Measurements from ENCODE around the gene HIRA.
"Not testable (repeated sequence)": the region's sequence is repeated elsewhere in the genome, so short reads cannot be mapped to it uniquely, and the experiment has no call there.

HIRA gene

DNA sequence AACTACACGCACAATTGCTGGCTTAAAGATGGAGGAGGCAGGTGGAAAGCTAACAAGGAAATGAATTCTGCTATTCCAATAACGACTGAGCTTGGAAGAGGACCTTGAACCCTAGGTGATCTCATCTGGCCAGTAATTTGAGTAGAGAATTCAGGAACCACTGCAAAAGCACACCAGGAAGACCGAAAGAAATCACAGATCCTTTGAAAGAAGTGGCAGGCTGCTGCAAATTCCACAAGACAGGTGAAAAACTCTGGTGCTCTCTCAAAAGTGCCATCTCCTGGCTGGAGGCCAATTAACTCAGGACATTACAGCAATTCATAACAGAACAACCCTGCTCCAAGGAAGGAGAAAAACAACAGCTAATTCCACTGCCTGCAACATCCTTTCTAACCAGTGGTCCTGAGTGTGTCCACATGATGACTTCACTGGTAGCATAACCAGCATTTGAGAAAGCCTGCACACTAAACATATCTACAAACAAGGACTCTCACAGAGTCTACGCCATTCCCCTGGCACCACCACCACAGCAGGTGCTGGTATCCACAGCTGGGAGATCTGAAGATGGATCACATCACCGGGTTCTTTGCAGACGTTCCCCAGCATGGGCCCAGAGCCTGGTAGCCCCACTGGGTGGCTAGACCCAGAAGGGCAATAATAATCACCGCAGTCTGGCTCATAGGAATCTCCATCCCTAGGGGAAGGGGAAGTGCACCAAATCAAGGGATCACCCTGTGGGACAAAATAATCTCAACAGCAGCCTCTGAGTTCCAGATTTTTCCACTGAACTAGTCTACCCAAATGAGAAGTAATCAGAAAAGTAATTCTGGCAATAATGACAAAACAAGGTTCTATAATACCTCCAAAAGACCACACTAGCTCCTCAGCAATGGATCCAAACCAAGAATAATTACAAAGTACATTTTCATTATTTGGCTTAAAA lies 95.1 kb downstream of the HIRA start:
- no peaks in the 10 kb centered on the region for H3K4me1 ChIP-seq (ENCODE audit: control extremely low read depth in 1 of 4, control insufficient read depth in 4 of 4, insufficient read depth in 4 of 4, low read length in 3 of 4)
- WGBS (ENCODE audit: insufficient coverage), result 98% methylated on average over 7 of the region's 7 CpGs
- ChIA-PET CTCF (interaction anchor here (1.6 kb wide), 1 partner anchor 11 kb away, joined by 4 read pairs; no protein-coding TSS in a partner anchor), POLR2A (no interaction called here)
- H3K36me3 ChIP-seq (ENCODE audit: control insufficient read depth in 4 of 4, insufficient read depth in 4 of 4, low read length in 3 of 4), result peaks cover 11 to 82% (median 37%) of the 10 kb centered on the region in 4 experiments
- no peak for DNase-seq
- H3K4me3 ChIP-seq (ENCODE audit: control insufficient read depth in 1 of 7, extremely low read depth in 1 of 7, insufficient read depth in 4 of 7, low read depth in 2 of 7, low read length in 6 of 7), result no peak overlapping the region
- H3K9me3 ChIP-seq (ENCODE audit: control extremely low read depth in 1 of 5, control insufficient read depth in 4 of 5, insufficient read depth in 2 of 5, low read depth in 1 of 5, low read length in 4 of 5), result peaks cover 4 to 83% (median 24%) of the 10 kb centered on the region in 5 experiments
- no peak overlapping the region for H3K27ac ChIP-seq (ENCODE audit: insufficient read depth in 1 of 2, low read depth in 1 of 2, low read length in 2 of 2, poor library complexity in 1 of 2, severe bottlenecking in 2 of 2)
- H3K27me3 ChIP-seq (replicated peaks in 2 of 5; ENCODE audit: control insufficient read depth in 4 of 5, insufficient read depth in 5 of 5, low read length in 4 of 5), result no peaks in the 10 kb centered on the region

DNA sequence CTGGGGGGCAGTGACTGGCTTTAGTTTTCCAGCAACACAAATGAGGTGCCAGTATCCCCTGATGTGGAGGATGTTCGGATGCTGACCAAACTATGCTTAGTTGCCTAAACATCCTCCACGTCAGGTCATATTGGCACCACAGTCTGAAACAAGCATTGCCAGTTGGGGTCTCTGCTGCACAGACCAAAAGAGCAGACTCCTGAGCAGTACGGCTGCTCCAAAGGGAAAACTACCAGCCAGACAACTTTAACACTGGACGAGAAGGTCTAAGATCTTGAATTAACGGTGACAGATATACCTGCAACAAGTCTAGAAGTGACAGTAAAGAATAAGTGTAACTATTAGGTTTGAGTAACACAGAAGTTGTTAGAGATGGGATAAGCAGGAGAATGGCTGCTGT lies 99.6 kb downstream of the HIRA start:
- POLR2A ChIA-PET, result no interaction called here
- WGBS (ENCODE audit: insufficient coverage), result 98% methylated on average over 5 of the region's 5 CpGs
- Histone ChIP-seq H3K27ac (ENCODE audit: insufficient read depth in 1 of 2, low read depth in 1 of 2, low read length in 2 of 2, poor library complexity in 1 of 2, severe bottlenecking in 2 of 2) (no peak overlapping the region), H3K4me1 (ENCODE audit: control extremely low read depth in 1 of 4, control insufficient read depth in 4 of 4, insufficient read depth in 4 of 4, low read length in 3 of 4) (no peaks in the 10 kb centered on the region), H3K36me3 (ENCODE audit: control insufficient read depth in 4 of 4, insufficient read depth in 4 of 4, low read length in 3 of 4) (peaks cover 19 to 75% (median 39%) of the 10 kb centered on the region in 4 experiments), H3K9me3 (ENCODE audit: control extremely low read depth in 1 of 5, control insufficient read depth in 4 of 5, insufficient read depth in 2 of 5, low read depth in 1 of 5, low read length in 4 of 5) (peaks cover 0 to 71% (median 18%) of the 10 kb centered on the region in 5 experiments), H3K4me3 (ENCODE audit: control insufficient read depth in 1 of 7, extremely low read depth in 1 of 7, insufficient read depth in 4 of 7, low read depth in 2 of 7, low read length in 6 of 7) (no peak overlapping the region), H3K27me3 (replicated peaks in 2 of 5; ENCODE audit: control insufficient read depth in 4 of 5, insufficient read depth in 5 of 5, low read length in 4 of 5) (no peaks in the 10 kb centered on the region)
- CTCF ChIA-PET, result no interaction called here
- no peak for DNase-seq

DNA sequence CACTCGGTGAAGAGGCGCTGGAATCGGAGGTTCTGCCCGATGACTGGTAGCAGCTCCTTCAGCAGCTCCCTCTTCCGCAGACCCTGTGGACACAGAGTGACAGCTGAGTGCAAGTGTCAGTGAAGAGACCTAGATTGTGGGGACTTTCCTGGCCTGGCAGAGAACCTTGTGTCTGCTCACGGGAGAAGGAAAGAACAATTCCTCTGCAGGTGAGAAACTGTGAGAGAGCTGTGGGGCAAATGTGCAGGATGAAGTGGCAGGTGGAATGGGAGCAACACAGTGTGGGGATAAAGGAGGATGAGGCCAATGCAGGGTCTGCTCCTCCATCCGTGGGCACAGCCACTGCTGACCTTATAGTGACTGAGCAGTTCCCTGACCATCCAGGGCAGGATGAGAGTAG lies 100.1 kb downstream of the HIRA start:
- H3K36me3 ChIP-seq (ENCODE audit: control insufficient read depth in 4 of 4, insufficient read depth in 4 of 4, low read length in 3 of 4), result peaks cover 19 to 70% (median 34%) of the 10 kb centered on the region in 4 experiments
- no peaks in the 10 kb centered on the region for H3K27me3 ChIP-seq (replicated peaks in 2 of 5; ENCODE audit: control insufficient read depth in 4 of 5, insufficient read depth in 5 of 5, low read length in 4 of 5)
- H3K4me1 ChIP-seq (ENCODE audit: control extremely low read depth in 1 of 4, control insufficient read depth in 4 of 4, insufficient read depth in 4 of 4, low read length in 3 of 4), result no peaks in the 10 kb centered on the region
- POLR2A ChIA-PET, result no interaction called here
- H3K27ac ChIP-seq (ENCODE audit: insufficient read depth in 1 of 2, low read depth in 1 of 2, low read length in 2 of 2, poor library complexity in 1 of 2, severe bottlenecking in 2 of 2), result no peak overlapping the region
- CTCF ChIA-PET, result no interaction called here
- peaks cover 0 to 66% (median 13%) of the 10 kb centered on the region in 5 experiments for H3K9me3 ChIP-seq (ENCODE audit: control extremely low read depth in 1 of 5, control insufficient read depth in 4 of 5, insufficient read depth in 2 of 5, low read depth in 1 of 5, low read length in 4 of 5)
- DNase-seq, result no peak
- 88% methylated on average over 6 of the region's 7 CpGs for WGBS (ENCODE audit: insufficient coverage)
- no peak overlapping the region for H3K4me3 ChIP-seq (ENCODE audit: control insufficient read depth in 1 of 7, extremely low read depth in 1 of 7, insufficient read depth in 4 of 7, low read depth in 2 of 7, low read length in 6 of 7)

DNA sequence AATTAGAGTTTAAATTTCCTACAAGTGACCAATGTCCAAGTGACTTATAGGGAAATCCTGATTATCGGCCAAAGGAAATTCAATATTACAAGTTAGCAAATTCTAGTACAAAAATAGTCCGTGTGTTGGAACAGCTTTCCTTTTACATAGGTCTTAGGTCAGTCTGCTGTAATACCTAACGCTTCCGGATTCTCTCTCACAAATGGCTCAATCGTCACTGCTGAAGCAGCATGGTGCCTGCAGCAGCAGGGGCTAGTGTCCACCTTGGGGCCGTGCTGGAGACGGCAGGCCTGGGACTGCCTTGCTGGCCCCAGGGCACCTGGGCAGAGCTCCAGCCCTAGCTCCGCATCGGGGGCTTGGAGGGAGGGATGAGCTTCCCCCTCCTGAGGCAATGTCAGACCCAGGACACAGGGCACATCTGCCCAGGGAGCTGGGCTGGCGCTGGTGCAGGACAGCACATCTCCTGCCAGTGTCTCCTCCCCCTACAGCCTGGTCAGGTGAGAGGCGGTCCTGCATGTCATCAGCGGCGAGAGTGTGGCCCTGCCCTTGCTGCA lies 100.6 kb downstream of the HIRA start:
- ChIA-PET POLR2A (no interaction called here), CTCF (no interaction called here)
- 99% methylated on average over 10 of the region's 13 CpGs for WGBS (ENCODE audit: insufficient coverage)
- no peaks in the 10 kb centered on the region for H3K4me1 ChIP-seq (ENCODE audit: control extremely low read depth in 1 of 4, control insufficient read depth in 4 of 4, insufficient read depth in 4 of 4, low read length in 3 of 4)
- peaks cover 0 to 61% (median 10%) of the 10 kb centered on the region in 5 experiments for H3K9me3 ChIP-seq (ENCODE audit: control extremely low read depth in 1 of 5, control insufficient read depth in 4 of 5, insufficient read depth in 2 of 5, low read depth in 1 of 5, low read length in 4 of 5)
- no peak overlapping the region for H3K4me3 ChIP-seq (ENCODE audit: control insufficient read depth in 1 of 7, extremely low read depth in 1 of 7, insufficient read depth in 4 of 7, low read depth in 2 of 7, low read length in 6 of 7)
- DNase-seq, result no peak
- no peaks in the 10 kb centered on the region for H3K27me3 ChIP-seq (replicated peaks in 2 of 5; ENCODE audit: control insufficient read depth in 4 of 5, insufficient read depth in 5 of 5, low read length in 4 of 5)
- no peak overlapping the region for H3K27ac ChIP-seq (ENCODE audit: insufficient read depth in 1 of 2, low read depth in 1 of 2, low read length in 2 of 2, poor library complexity in 1 of 2, severe bottlenecking in 2 of 2)
- H3K36me3 ChIP-seq (ENCODE audit: control insufficient read depth in 4 of 4, insufficient read depth in 4 of 4, low read length in 3 of 4), result peaks cover 19 to 65% (median 30%) of the 10 kb centered on the region in 4 experiments

DNA sequence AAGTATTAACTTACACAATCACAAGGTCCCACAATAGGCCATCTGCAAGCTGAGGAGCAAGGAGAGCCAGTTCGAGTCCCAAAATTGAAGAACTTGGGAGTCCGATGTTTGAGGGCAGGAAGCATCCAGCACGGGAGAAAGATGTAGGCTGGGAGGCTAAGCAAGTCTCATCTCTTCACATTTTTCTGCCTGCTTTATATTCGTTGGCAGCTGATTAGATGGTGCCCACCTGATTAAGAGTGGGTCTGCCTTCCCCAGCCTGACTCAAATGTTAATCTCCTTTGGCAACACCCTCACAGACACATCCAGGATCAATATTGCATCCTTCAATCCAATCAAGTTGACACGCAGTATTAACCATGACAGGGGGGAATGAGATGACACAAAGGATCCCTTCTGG lies 101.3 kb downstream of the HIRA start:
- H3K36me3 ChIP-seq (ENCODE audit: control insufficient read depth in 4 of 4, insufficient read depth in 4 of 4, low read length in 3 of 4), result peaks cover 19 to 60% (median 25%) of the 10 kb centered on the region in 4 experiments
- H3K4me1 ChIP-seq (ENCODE audit: control extremely low read depth in 1 of 4, control insufficient read depth in 4 of 4, insufficient read depth in 4 of 4, low read length in 3 of 4); DNase-seq; H3K4me3 ChIP-seq (ENCODE audit: control insufficient read depth in 1 of 7, extremely low read depth in 1 of 7, insufficient read depth in 4 of 7, low read depth in 2 of 7, low read length in 6 of 7); CTCF ChIA-PET; H3K27me3 ChIP-seq (replicated peaks in 2 of 5; ENCODE audit: control insufficient read depth in 4 of 5, insufficient read depth in 5 of 5, low read length in 4 of 5); POLR2A ChIA-PET; H3K27ac ChIP-seq (ENCODE audit: insufficient read depth in 1 of 2, low read depth in 1 of 2, low read length in 2 of 2, poor library complexity in 1 of 2, severe bottlenecking in 2 of 2): not testable (repeated sequence)
- WGBS (ENCODE audit: insufficient coverage), result 100% methylated on average over 5 of the region's 5 CpGs
- H3K9me3 ChIP-seq (ENCODE audit: control extremely low read depth in 1 of 5, control insufficient read depth in 4 of 5, insufficient read depth in 2 of 5, low read depth in 1 of 5, low read length in 4 of 5), result peaks cover 0 to 57% (median 10%) of the 10 kb centered on the region in 5 experiments

DNA sequence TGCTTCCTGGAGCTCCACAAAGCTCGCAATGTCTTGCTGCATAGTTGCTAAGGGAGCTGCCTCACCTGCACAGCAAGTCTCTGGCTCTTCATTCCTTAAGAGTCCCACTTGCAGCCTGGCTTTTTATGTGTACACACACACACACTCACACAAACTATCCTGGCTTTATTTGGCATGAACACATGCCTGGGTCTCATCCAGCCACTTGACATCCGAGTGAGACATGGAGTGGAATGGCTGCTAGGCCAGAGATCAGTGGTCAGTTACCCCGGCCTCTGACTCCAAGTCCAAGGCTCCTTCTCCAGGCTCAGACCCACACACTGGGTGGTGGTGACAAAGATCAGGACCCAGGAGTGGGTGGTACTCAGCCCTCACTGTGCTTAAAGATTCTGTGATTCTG lies 102.1 kb downstream of the HIRA start:
- H3K4me3 ChIP-seq (ENCODE audit: control insufficient read depth in 1 of 7, extremely low read depth in 1 of 7, insufficient read depth in 4 of 7, low read depth in 2 of 7, low read length in 6 of 7), result no peak overlapping the region
- CTCF ChIA-PET, result no interaction called here
- H3K27ac ChIP-seq (ENCODE audit: insufficient read depth in 1 of 2, low read depth in 1 of 2, low read length in 2 of 2, poor library complexity in 1 of 2, severe bottlenecking in 2 of 2), result no peak overlapping the region
- no peaks in the 10 kb centered on the region for H3K4me1 ChIP-seq (ENCODE audit: control extremely low read depth in 1 of 4, control insufficient read depth in 4 of 4, insufficient read depth in 4 of 4, low read length in 3 of 4)
- no peaks in the 10 kb centered on the region for H3K27me3 ChIP-seq (replicated peaks in 2 of 5; ENCODE audit: control insufficient read depth in 4 of 5, insufficient read depth in 5 of 5, low read length in 4 of 5)
- peaks cover 0 to 50% (median 10%) of the 10 kb centered on the region in 5 experiments for H3K9me3 ChIP-seq (ENCODE audit: control extremely low read depth in 1 of 5, control insufficient read depth in 4 of 5, insufficient read depth in 2 of 5, low read depth in 1 of 5, low read length in 4 of 5)
- WGBS (ENCODE audit: insufficient coverage), result 100% methylated on average over 3 of the region's 3 CpGs
- POLR2A ChIA-PET, result no interaction called here
- no peak for DNase-seq
- peaks cover 17 to 53% (median 24%) of the 10 kb centered on the region in 4 experiments for H3K36me3 ChIP-seq (ENCODE audit: control insufficient read depth in 4 of 4, insufficient read depth in 4 of 4, low read length in 3 of 4)

DNA sequence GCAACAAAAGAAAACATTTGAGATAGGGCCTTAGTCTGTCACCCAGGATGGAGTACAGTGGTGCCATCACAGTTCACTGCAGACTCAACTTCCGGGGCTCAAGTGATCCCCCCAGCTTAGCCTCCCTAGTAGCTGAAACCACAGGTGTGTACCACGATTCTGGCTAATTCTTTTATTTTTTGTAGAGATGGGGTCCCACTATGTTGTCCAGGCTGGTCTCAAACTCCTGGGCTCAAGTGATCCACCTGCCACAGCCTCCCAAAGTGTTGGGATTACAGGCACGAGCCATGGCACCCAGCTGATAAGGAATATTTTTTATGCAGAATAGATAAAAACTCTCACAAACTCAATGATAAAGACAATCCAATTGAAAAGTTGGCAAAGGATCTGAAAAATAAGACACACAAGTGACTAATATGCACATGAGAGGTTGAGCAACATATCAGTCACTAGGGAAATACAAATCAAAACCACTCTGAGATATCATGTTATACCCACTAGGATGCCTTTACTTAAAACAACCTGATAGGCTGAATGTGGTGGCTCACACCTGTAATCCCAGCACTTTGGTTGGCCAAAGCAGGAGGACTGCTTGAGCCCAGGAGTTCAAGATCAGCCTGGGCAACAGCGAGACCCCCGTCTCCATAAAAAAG lies 106.1 kb downstream of the HIRA start:
- H3K4me1 ChIP-seq (ENCODE audit: control extremely low read depth in 1 of 4, control insufficient read depth in 4 of 4, insufficient read depth in 4 of 4, low read length in 3 of 4), result no peaks in the 10 kb centered on the region
- no peak for DNase-seq
- no peaks in the 10 kb centered on the region for H3K27me3 ChIP-seq (replicated peaks in 2 of 5; ENCODE audit: control insufficient read depth in 4 of 5, insufficient read depth in 5 of 5, low read length in 4 of 5)
- H3K4me3 ChIP-seq (ENCODE audit: control insufficient read depth in 1 of 7, extremely low read depth in 1 of 7, insufficient read depth in 4 of 7, low read depth in 2 of 7, low read length in 6 of 7), result no peak overlapping the region
- peaks cover 0 to 25% (median 6%) of the 10 kb centered on the region in 5 experiments for H3K9me3 ChIP-seq (ENCODE audit: control extremely low read depth in 1 of 5, control insufficient read depth in 4 of 5, insufficient read depth in 2 of 5, low read depth in 1 of 5, low read length in 4 of 5)
- H3K27ac ChIP-seq (ENCODE audit: insufficient read depth in 1 of 2, low read depth in 1 of 2, low read length in 2 of 2, poor library complexity in 1 of 2, severe bottlenecking in 2 of 2), result no peak overlapping the region
- POLR2A ChIA-PET, result no interaction called here
- peaks cover 4 to 21% (median 9%) of the 10 kb centered on the region in 4 experiments for H3K36me3 ChIP-seq (ENCODE audit: control insufficient read depth in 4 of 4, insufficient read depth in 4 of 4, low read length in 3 of 4)
- WGBS (ENCODE audit: insufficient coverage), result 100% methylated on average over 1 of the region's 5 CpGs
- CTCF ChIA-PET, result no interaction called here

Data from common myeloid progenitor, CD34-positive (primary cell).